HG02642 (cell line): ENCODE measurements around the gene IMPACT.

Source experiments
- ATAC-seq: cut with Tn5 transposase; IDR thresholded peaks from one replicate; pipeline ENCODE4 v1.9.1; 2021; ENCODE audit warnings: mild to moderate bottlenecking; ENCODE audit not compliant: unreplicated experiment, poor library complexity

IMPACT gene

DNA sequence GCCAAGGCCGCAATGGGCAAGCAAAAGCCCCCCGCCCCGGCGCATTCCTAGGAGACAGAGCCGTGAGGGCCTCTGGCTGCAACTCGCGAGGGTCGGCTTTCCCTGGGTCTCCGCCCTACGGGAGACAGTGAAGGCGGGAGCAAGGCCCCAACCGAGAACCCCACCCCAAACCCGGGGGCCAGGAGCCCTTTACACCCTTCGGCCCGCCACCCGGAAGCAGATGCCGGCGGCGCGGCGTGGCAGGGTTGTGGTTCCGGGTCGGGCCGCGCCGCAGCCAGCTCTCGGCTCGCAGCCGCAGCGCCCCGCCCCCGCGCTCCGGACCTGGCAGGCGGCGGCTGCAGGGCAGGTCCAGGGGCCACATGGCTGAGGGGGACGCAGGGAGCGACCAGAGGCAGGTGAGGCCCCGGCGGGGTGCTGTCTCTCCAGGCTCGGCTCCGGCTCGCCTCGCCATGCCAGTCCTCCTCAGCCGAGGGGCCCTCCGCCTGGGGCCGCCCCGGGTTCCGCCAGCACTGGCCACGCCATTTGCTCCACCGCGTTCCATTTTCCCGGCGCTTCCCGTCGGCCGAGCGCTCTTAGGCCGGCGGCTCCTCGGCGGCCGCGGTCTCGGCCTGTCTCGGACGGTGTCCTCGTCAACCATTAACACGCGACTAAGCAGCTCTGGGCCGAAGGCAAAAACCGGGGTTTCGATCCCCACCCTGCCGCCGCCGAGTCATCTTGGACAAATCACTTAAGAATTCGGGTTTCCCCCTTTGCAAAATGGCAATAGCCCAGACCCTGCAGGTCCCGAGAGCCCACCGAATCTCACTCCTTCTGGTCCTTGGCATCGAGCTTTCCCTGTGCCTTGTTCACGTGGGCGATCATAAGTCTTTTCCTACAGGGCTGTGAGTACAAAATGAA lies at the start of gene IMPACT:
Gene IMPACT, plus strand, starts transcription at position 273 of the 897 bp plus-strand sequence. Its CDS starts 87 bp downstream, at position 360.
- peak; percentile 97 for ATAC-seq

GRCh38 chr18:24378598-24378997 lies 47.9 kb upstream of the IMPACT start:
- ATAC-seq, result no peak

DNA sequence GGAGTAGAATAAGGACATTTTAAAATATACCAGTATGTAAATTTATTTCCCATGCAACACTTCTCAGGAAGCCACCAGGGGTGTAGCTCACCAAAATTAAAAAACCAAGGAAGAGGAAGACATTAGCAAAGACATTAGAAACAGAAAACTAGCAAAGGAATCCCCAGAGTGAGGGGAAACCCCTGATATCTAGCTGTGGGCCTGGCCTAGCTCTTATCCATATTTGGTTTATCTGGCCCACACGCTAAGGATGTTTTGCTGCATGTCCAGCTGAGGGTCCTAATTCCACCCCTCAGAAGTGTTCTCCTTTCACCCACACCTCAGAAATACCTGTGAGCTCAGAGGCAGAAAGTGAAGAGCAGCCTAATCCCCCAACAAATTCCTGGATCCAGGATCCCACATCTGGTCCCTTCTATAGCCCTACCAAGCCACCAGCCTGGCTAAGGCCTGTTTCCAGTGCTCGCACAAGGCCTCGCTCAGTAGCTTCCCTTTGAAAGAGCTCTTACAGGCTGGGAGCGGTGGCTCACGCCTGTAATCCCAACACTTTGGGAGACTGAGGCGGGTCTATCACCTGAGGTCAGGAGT lies 46.2 kb upstream of the IMPACT start:
- no peak for ATAC-seq

GRCh38 chr18:24381126-24381525 lies 45.3 kb upstream of the IMPACT start:
- ATAC-seq, result no peak

DNA sequence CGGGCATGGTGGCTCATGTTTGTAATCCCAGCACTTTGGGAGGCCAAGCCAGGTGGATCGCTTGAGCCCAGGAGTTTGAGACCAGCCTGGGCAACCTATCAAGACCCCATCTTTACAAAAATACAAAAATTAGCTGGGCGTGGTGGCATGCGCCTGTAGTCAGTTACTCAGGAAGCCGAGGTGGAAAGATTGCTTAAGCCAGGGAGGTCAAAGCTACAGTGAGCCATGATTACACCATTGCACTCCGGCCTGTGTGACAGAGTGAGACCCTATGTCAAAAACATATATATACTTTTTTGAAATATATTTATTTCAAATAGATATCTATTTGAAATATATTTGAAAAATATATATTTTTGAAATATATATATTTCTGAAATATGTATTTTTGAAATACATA lies 39.8 kb upstream of the IMPACT start:
- no peak for ATAC-seq

GRCh38 chr18:24388957-24389356 lies 37.5 kb upstream of the IMPACT start:
- ATAC-seq, result no peak

GRCh38 chr18:24395049-24395795 lies 31.2 kb upstream of the IMPACT start:
- no peak for ATAC-seq

DNA sequence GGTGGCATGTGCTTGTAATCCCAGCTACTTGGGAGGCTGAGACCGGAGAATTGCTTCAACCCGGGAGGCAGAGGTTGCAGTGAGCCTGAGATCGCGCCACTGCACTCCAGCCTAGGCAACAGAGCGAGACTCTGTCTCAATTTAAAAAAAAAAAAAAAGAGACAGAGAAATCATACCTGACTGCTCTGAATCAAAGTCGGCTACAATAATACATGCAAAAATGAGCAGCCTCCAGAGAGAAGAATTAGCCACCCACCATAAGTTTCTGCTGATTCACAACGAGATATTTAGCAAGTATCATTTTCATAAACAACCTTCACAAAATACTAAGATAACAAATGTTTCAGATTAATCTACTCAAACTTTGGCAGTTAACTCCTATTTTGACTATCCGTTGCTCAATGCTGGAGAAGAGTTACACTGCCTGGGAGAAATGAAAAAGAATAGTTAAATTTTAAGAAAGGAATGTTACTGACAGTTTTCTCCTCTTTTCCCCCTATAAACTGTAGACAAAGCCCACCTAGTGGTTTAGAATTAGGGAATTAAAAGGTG lies 30.3 kb upstream of the IMPACT start:
- ATAC-seq, result no peak

- ATAC-seq, result peak; percentile 37
Measured at GRCh38 chr18:24397131-24397693, 29.3 kb upstream of the IMPACT start.

- ATAC-seq, result peak; percentile 78
Measured at GRCh38 chr18:24397694-24398368, 28.6 kb upstream of the IMPACT start, which contains the start of gene OSBPL1A. OSBPL1A (minus strand) TSS chr18:24397824; CDS start chr18:24377533, 20,291 bp downstream.

DNA sequence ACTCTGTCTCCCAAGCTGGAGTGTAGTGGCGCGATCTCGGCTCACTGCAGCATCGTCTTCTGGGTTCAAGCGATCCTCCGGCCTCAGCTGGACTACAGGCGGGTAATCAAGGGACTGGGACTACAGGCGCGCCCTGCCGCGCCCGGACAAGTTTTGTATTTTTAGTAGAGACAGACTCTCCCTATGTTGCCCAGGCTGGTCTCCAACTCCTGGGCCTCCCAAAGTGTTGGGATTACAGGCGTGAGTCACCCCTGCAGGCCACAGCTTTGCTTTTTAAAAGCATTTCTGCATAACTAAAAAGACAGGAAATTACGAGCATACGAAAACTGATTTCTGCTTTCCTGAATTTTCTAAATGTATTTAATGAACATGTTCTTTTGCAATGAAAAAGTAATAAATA lies 27.9 kb upstream of the IMPACT start:
- no peak for ATAC-seq

DNA sequence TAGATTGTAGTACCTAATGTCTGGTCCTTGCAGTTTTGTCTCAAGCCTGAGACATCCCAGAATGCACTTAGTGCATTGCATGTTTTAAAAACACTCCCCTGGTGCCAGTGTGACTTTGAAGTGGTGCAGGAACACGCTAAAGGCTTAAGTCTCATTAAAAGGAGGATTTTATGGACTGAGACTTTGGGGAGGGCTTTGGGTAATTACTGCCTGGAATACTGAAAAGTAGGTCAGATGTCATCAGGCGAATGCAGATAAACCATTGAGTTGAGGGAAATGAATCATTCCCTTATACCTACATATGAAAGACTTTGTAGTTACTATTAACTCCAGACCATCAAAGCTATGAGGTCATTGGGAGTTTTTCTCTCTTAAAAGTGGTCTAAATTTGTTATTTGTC lies 25.9 kb upstream of the IMPACT start:
- ATAC-seq, result no peak

DNA sequence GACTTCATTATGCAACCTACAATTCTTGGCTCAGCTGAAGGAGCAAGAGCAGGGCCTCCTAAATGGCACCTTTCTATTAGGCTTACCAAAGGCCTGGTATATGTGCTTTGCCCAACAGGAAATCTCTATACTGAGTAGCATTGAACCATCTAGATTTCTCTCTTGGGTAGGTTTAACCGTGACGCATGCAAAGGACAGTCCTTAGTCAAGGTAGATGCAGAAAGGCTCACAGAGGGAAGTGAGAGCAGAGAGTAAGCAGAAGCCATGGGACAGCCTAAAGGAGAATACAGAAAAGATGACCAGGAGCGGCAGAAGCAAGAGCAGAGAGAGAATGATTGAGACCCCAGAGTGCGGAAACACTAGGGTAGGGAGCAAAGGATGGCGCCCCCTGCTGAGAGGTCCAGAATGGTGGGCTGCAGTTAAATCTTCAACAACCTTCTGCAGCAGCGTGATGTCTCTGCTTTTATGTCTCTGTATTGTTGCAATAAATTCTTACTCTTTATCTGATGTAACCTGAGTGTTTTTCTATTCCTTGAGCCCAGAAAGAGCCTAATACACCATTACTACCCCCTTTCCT lies 24.2 kb upstream of the IMPACT start:
- no peak for ATAC-seq

GRCh38 chr18:24403076-24403475 lies 23.4 kb upstream of the IMPACT start:
- no peak for ATAC-seq

GRCh38 chr18:24404591-24404990 lies 21.9 kb upstream of the IMPACT start:
- no peak for ATAC-seq

DNA sequence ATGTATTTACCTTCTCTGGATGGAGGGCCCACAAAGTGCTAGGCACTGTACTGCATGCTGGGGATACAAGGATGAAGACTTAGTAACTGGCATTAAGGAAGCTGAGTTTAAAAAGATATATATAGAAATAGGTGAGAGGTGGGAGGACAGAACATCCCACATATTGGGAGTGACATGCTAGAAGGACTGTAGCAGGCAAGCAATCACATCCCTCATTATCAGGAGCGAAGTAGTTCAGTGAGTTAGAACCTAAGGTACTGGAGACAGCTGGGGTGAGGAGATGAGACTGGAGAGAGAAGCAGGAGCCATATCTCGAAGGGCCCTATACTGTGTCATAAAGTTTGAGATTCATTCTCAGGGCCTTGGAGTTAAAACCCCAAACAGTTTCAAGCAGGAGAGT lies 18.0 kb upstream of the IMPACT start:
- ATAC-seq, result no peak

- no peak for ATAC-seq
Measured at GRCh38 chr18:24413148-24413547, 13.3 kb upstream of the IMPACT start.

DNA sequence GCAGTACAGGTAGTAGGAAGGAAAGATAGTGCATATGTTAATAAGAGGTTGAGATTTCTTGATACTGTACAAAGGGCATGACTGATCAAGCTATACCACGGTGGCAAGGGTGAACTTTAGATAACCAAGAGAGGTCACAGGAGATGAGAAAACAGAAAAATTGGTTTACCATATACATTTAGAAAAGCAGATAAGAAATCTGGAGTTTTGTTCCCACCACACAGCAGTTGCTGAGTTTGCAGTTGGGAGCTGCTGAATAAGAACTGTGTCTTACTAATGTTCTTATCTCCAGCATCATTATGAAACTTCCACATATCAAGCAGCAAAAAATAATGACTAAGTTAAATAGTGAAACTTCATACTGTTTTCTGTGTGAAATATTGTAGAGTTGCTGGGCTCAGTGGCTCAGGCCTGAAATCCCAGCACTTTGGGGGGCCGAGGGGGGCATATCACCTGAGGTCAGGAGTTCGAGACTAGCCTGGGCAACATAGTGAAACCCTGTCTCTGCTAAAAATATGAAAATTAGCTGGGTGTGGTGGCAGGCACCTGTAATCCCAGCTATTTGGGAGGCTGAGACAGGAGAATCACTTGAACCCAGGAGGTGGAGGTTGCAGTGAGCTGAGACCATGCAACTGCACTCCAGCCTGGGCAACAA lies 12.0 kb upstream of the IMPACT start:
- no peak for ATAC-seq

DNA sequence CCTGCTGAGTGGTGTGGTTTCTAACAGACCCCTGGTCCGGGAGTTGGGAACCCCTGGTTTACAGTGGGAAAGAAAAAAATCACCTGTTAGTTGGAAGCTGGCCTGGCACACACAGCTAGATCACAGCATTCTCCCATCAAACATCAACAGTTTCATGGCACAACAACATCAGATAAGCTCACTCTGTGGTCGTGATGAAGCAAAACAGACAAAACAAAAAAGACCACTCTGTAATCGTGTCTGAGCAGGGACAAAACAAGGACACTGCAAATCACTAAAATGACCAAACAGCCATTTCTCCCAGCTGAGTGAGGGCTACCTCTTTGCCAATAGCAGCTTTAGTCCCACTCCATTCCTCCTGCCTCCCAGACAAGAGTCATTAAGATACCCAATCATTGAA lies 9.0 kb upstream of the IMPACT start:
- no peak for ATAC-seq
